NOMO-1 treated with DMSO at 0.1 percent for 48 hours (cell line): ENCODE results near the gene TFCP2.

Experiments used
- DNase-seq: peaks from one replicate; lab custom pipeline; 2025; ENCODE audit not compliant: unreplicated experiment; lab: John Stamatoyannopoulos, UW

Gene TFCP2

GRCh38 chr12:51160814-51161459, 12.0 kb downstream of the TFCP2 start:
- DNase-seq: no peak

- no peak for DNase-seq
These were observed 16.6 kb downstream of the TFCP2 start for GRCh38 chr12:51156245-51156765.

DNA sequence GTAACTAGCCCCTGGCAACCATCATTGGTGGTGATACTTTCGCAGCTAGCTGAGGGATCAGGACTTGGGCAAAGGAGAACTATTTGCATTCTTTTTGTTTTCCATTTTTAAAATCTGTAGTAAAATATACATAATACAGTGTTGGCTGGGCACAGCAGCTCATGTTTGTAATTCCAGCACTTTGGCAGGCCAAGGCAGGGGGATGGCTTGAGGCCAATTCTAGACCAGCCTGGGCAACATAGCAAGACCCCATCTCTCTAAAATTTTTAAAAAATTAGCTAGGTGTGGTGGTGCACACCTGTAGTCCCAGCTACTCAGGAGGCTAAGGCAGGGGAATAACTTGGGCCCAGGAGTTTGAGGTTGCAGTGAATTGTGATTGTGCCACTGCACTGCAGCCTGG, 20.0 kb downstream of the TFCP2 start:
- no peak for DNase-seq

- no peak for DNase-seq
These were observed 22.2 kb downstream of the TFCP2 start for GRCh38 chr12:51150777-51151176.

- no peak for DNase-seq
These were observed 25.6 kb downstream of the TFCP2 start for GRCh38 chr12:51147309-51147708.

DNA sequence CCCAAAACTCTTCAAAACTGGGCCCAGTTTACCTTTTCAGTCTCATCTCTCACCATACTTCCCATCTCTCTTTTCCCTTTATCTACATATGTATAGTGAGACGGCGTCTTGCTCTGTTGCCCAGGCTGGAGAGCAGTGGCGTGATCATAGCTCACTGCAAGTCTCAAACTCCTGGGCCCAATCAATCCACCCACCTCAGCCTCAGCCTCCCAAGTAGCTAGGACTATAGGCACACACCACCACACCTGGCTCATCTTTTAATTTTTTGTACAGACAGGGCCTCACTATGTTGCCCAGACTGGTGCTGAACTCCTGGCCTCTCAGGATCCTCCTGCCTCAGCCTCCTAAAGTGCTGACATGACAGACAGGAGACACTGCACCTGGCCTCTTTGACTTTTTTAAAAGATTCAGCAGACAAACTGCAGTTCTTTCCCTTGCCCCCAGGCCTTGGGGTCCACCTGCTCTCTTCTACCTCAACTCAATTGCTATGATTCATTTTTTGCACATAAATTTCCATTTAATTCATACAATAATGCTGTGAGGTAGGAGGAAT, 33.6 kb downstream of the TFCP2 start:
- no peak for DNase-seq

DNA sequence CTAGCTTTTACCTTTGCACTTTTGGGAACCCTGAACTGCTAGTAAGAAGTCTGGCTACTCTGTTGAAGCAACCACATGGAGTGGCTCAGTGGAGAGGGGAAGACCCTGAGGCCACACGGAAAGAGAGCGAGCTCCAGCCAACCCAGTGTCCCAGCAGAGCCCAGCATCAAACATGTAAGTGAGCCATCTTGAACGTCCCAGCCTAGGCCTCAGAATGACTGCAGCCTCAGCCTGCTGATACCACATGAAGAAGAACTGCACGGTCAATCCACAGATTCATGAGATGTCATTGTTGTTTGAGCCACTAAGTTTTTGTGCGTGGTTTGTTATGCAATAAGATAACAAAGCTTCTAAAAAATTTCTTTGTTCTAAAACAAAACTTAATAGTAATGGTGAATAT, 40.2 kb downstream of the TFCP2 start:
- DNase-seq: no peak

DNA sequence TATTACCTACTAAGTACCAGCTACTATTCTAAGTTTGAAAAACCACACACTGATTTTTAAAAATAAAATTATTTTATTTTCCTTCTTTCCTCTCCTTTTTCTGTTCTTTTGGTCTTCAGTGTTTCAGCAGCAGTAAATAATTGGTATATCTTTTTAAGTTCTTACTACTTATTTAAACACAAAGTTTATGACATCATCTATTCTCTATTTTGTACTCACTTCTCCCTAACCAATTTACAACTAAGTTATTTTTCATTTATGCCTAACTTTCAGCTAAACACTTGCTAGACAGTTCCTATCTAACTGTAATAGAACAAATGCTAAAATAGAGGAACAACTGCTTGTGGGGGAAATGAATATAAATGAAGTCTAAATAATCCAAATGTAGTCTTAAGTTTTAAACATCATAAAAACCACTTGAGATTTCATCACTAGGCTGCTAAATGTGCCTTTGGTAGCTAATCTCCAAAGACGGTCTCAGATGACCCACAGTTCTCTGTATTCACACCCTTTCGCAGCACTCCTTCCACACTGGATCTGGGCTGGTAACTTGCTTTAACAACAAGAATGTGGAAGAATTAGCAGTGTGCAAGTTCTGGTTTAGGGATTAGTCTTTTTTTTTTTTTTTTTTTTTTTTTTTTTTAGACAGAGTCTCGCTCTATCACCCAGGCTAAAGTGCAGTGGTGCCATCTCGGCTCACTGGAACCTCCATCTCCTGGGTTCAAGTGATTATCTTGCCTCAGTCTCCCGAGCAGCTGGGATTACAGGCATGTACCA, 41.0 kb downstream of the TFCP2 start:
- no peak for DNase-seq

GRCh38 chr12:51128919-51129318, 44.0 kb downstream of the TFCP2 start:
- DNase-seq: no peak

DNA sequence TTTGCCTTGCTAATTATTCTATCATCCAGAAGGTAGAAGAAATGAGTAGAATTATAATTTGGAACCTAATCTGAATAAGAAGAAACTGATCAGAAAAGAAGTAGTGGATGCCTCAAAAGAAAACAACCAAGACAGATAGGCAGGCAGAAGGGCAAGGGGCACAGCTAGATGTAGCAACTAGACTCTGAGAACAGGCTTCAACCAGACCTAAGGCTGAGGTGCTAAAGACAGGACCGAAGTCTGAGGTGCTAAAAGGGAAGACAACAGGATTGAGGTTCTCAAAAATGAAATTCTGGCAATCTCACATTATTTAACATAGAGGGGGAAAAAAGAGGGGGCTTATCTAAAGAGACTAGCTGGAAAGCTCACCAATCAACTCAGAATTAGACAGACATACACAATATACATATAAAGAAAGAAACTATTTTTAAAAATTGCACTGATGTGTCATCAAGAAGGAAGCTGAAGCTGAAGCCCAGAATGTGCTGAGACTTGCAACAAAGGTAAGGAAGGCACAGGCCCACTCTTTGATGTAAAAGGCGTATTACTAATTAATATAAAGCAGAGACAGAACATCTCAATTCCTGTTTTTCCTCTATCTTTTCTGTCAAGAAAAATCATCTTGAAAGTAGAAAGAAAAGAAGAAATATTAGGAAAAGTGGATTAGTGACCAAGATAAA, 45.7 kb downstream of the TFCP2 start:
- DNase-seq: no peak

GRCh38 chr12:51126297-51126696, 46.6 kb downstream of the TFCP2 start:
- no peak for DNase-seq

- DNase-seq: no peak
These were observed 48.4 kb downstream of the TFCP2 start for GRCh38 chr12:51124504-51124903.

- no peak for DNase-seq
These were observed 50.1 kb downstream of the TFCP2 start for GRCh38 chr12:51122844-51123243.

- DNase-seq: no peak
These were observed 54.2 kb downstream of the TFCP2 start for GRCh38 chr12:51118706-51119105.

GRCh38 chr12:51115533-51115932, 57.4 kb downstream of the TFCP2 start:
- DNase-seq: no peak

GRCh38 chr12:51108136-51108535, 64.8 kb downstream of the TFCP2 start:
- no peak for DNase-seq

DNA sequence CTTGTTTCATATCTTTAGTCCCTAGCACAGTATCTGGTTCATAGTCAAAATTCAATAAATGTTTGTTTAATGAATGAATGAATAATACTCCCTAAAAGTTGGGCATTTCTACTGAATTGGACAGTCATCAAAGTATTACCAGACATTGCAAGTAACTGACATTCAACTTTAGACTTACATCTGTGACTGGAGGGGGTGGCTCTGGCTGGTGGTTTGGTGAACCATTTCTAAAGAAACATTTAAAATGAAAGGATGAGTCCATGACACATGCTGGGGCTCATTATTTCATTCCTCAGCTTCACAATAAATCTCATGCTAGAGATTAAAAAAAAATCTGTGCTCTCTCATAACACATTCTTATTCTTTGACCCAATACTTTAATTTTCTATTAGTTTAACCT, 69.0 kb downstream of the TFCP2 start:
- DNase-seq: no peak

- no peak for DNase-seq
These were observed 74.3 kb downstream of the TFCP2 start for GRCh38 chr12:51098611-51099010.

GRCh38 chr12:51090705-51091229, 82.2 kb downstream of the TFCP2 start:
- DNase-seq: no peak

DNA sequence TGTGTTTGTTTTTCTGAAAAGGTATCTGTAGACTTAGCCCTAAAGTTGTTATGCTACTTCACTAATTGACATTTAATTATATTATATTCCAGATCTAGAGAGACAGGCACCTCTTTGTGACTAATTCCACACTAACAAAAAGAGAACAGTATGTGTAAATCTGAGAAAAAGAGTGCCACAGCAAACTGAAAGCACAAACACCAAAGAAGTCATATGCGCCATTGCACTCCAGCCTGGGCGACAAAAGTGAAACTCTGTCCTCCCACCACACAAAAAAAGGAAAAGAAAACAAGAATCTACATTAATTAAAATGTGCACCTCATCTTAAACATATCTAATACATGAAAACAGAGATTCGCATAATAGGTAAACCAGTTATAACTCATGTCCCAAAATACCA, 85.1 kb downstream of the TFCP2 start:
- DNase-seq: no peak

DNA sequence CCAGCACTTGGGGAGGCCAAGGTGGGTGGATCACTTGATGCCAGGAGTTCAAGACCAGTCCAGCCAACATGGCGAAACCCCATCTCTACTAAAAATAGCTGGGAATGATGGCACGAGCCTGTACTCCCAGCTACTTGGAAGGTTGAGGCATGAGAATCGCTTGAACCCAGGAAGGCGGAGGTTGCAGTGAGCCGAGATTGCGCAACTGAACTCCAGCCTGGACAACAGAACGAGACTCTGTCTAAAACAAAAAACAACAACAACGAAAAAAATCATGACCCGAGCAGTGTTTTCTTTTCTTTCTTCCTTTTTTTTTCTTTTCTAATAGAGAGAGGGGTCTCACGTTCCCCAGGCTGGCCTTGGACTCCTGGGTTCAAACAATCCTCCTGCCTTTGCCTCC, 86.0 kb downstream of the TFCP2 start:
- no peak for DNase-seq
